Astrocyte (in vitro differentiated cells and primary cell): ENCODE results near the gene NUP93. TPM values are rescaled to one million over a fixed set of nuclear protein-coding genes. Genes with fewer than 3 reads are reported as not detected.

Source experiments
- DNase-seq: peaks from one replicate; pipeline ENCODE4 v3.0.0-alpha.2; 2010; ENCODE audit warnings: low read depth
- FAIRE-seq: peaks from 2 replicates; lab custom pipeline; 2011; peaks lifted over from hg19 to GRCh38; lab: Jason Lieb, UNC
- H2AFZ ChIP-seq: 2 replicates; pipeline ENCODE4 v1.6.0; 2012; ENCODE audit warnings: low read depth, low read length, inconsistent platforms
- H3K27ac ChIP-seq: 2 replicates; pipeline ENCODE4 v1.5.1; 2011; ENCODE audit warnings: low read depth, low read length, inconsistent platforms
- H3K27me3 ChIP-seq: 2 replicates; pipeline ENCODE4 v1.6.0; 2011; ENCODE audit warnings: low read length, inconsistent platforms; ENCODE audit not compliant: insufficient read depth
- H3K36me3 ChIP-seq: 2 replicates; pipeline ENCODE4 v1.5.1; 2011; ENCODE audit warnings: low read length, inconsistent platforms; ENCODE audit not compliant: insufficient read depth
- H3K4me1 ChIP-seq: 2 replicates; pipeline ENCODE4 v1.5.1; 2011; ENCODE audit warnings: low read length, inconsistent platforms; ENCODE audit not compliant: insufficient read depth
- H3K4me2 ChIP-seq: 2 replicates; pipeline ENCODE4 v1.6.0; 2012; ENCODE audit warnings: low read length, inconsistent platforms
- H3K4me3 ChIP-seq: 2 replicates; pipeline ENCODE4 v1.5.1; 2011; ENCODE audit warnings: low read depth, mild to moderate bottlenecking, low read length, inconsistent platforms; ENCODE audit not compliant: insufficient read depth
- H3K79me2 ChIP-seq: 2 replicates; pipeline ENCODE4 v1.6.0; 2012; ENCODE audit warnings: mild to moderate bottlenecking, low read length, inconsistent platforms; ENCODE audit not compliant: insufficient read depth
- H3K9ac ChIP-seq: 2 replicates; pipeline ENCODE4 v1.6.0; 2012; ENCODE audit warnings: mild to moderate bottlenecking, low read length, inconsistent platforms
- H3K9me3 ChIP-seq: 2 replicates; pipeline ENCODE4 v1.5.1; 2012; ENCODE audit warnings: low read depth, mild to moderate bottlenecking, low read length, inconsistent platforms; ENCODE audit not compliant: insufficient read depth
- H4K20me1 ChIP-seq: 2 replicates; pipeline ENCODE4 v1.6.0; 2012; ENCODE audit warnings: low read length, inconsistent platforms; ENCODE audit not compliant: insufficient read depth
- H3K27ac Mint-ChIP-seq: one replicate; pipeline ENCODE4 v1.8.0; 2021; ENCODE audit warnings: mild to moderate bottlenecking, mixed read lengths; ENCODE audit not compliant: unreplicated experiment
- H3K27me3 Mint-ChIP-seq: one replicate; pipeline ENCODE4 v1.8.0; 2021; ENCODE audit warnings: low read depth, mixed read lengths; ENCODE audit not compliant: unreplicated experiment
- H3K36me3 Mint-ChIP-seq: one replicate; pipeline ENCODE4 v1.8.0; 2021; ENCODE audit warnings: low read depth, mixed read lengths; ENCODE audit not compliant: unreplicated experiment
- H3K4me1 Mint-ChIP-seq: one replicate; pipeline ENCODE4 v1.8.0; 2021; ENCODE audit warnings: low read depth, mixed read lengths; ENCODE audit not compliant: unreplicated experiment
- H3K4me3 Mint-ChIP-seq: one replicate; pipeline ENCODE4 v1.8.0; 2021; ENCODE audit warnings: mild to moderate bottlenecking, moderate library complexity, mixed read lengths; ENCODE audit not compliant: unreplicated experiment
- H3K9me3 Mint-ChIP-seq: one replicate; pipeline ENCODE4 v1.8.0; 2021; ENCODE audit warnings: mild to moderate bottlenecking, mixed read lengths; ENCODE audit not compliant: unreplicated experiment
- CTCF ChIP-seq: IDR thresholded peaks from 2 replicates; pipeline ENCODE4 v1.5.1; 2011; ENCODE audit warnings: low read depth, mild to moderate bottlenecking, inconsistent platforms, low read length, moderate library complexity; ENCODE audit not compliant: insufficient read depth
- EZH2 ChIP-seq: IDR thresholded peaks from 2 replicates; pipeline ENCODE4 v1.6.1; 2012; ENCODE audit warnings: mild to moderate bottlenecking, low read length, inconsistent platforms; ENCODE audit not compliant: insufficient read depth
- total RNA-seq: library from RNA; stranded (reverse); gene quantifications from 2 replicates; pipeline ENCODE4 v1.2.1, GENCODE V29; 2021

The NUP93 gene
- total RNA-seq, 1 donor from 2014 or later, result 89.3 TPM

GRCh38 chr16:56861756-56862155 lies 131.8 kb downstream of the NUP93 start:
- H3K4me2 ChIP-seq, result no peak overlapping the region
- H3K27me3 ChIP-seq, result no peaks in the 10 kb centered on the region
- Mint-ChIP-seq H3K4me3 (no peak overlapping the region), H3K36me3 (no peaks in the 10 kb centered on the region), H3K4me1 (peaks cover 11% of the 10 kb centered on the region), H3K9me3 (peaks cover 5% of the 10 kb centered on the region), H3K27me3 (peaks cover 4% of the 10 kb centered on the region), H3K27ac (peak overlapping the region; percentile 41)
- no peak overlapping the region for H2AFZ ChIP-seq
- H3K79me2 ChIP-seq, result no peaks in the 10 kb centered on the region
- FAIRE-seq (no peak), DNase-seq (no peak)
- TF ChIP-seq CTCF (no peak), EZH2 (no peak)
- H3K27ac ChIP-seq, result no peak overlapping the region
- no peaks in the 10 kb centered on the region for H3K9me3 ChIP-seq
- no peak overlapping the region for H3K4me3 ChIP-seq
- no peak overlapping the region for H3K9ac ChIP-seq
- no peaks in the 10 kb centered on the region for H4K20me1 ChIP-seq
- H3K4me1 ChIP-seq, result peaks cover 4% of the 10 kb centered on the region
- no peaks in the 10 kb centered on the region for H3K36me3 ChIP-seq

GRCh38 chr16:56862776-56863175 lies 132.8 kb downstream of the NUP93 start:
- peaks cover 2% of the 10 kb centered on the region for H3K9me3 Mint-ChIP-seq
- no peaks in the 10 kb centered on the region for H3K27me3 ChIP-seq
- H3K4me3 Mint-ChIP-seq, result no peak overlapping the region
- no peak overlapping the region for H3K4me2 ChIP-seq
- DNase-seq (no peak), FAIRE-seq (no peak)
- no peak overlapping the region for H3K27ac ChIP-seq
- no peaks in the 10 kb centered on the region for H4K20me1 ChIP-seq
- peaks cover 4% of the 10 kb centered on the region for H3K4me1 ChIP-seq
- no peaks in the 10 kb centered on the region for H3K36me3 Mint-ChIP-seq
- H3K36me3 ChIP-seq, result no peaks in the 10 kb centered on the region
- no peak for TF ChIP-seq EZH2
- no peak for TF ChIP-seq CTCF
- H3K4me3 ChIP-seq, result no peak overlapping the region
- H3K9me3 ChIP-seq, result no peaks in the 10 kb centered on the region
- H3K27me3 Mint-ChIP-seq, result peaks cover 4% of the 10 kb centered on the region
- H2AFZ ChIP-seq, result no peak overlapping the region
- no peaks in the 10 kb centered on the region for H3K79me2 ChIP-seq
- H3K27ac Mint-ChIP-seq, result no peak overlapping the region
- no peak overlapping the region for H3K9ac ChIP-seq
- H3K4me1 Mint-ChIP-seq, result peaks cover 11% of the 10 kb centered on the region

- no peak for TF ChIP-seq EZH2
- TF ChIP-seq CTCF, result no peak
- Mint-ChIP-seq H3K4me3 (no peak within 1 kb of the TSS), H3K4me1 (peaks cover 11% of the 10 kb centered on the region), H3K9me3 (peaks cover 2% of the 10 kb centered on the region), H3K27me3 (peaks cover 6% of the 10 kb centered on the region), H3K27ac (no peak within 1 kb of the TSS), H3K36me3 (no peaks in the 10 kb centered on the region)
- Histone ChIP-seq H3K9me3 (no peaks in the 10 kb centered on the region), H3K4me1 (peaks cover 4% of the 10 kb centered on the region), H4K20me1 (no peaks in the 10 kb centered on the region), H3K27ac (no peak within 1 kb of the TSS), H3K9ac (no peak within 1 kb of the TSS), H3K27me3 (no peaks in the 10 kb centered on the region), H2AFZ (no peak within 1 kb of the TSS), H3K4me2 (no peak within 1 kb of the TSS), H3K4me3 (no peak within 1 kb of the TSS), H3K36me3 (no peaks in the 10 kb centered on the region), H3K79me2 (no peaks in the 10 kb centered on the region)
- DNase-seq (no peak), FAIRE-seq (no peak)
Measured at GRCh38 chr16:56864960-56865359, 135.0 kb downstream of the NUP93 start, which contains the start of gene SLC12A3. TSS of gene SLC12A3 (plus strand) at chr16:56865207. CDS start at chr16:56865236, 29 bp downstream.
